ENCODE data around the gene PUM2. TPM values are rescaled to one million over a fixed set of nuclear protein-coding genes. Genes with fewer than 3 reads are reported as not detected.
"Not testable (repeated sequence)": the region's sequence is repeated elsewhere in the genome, so short reads cannot be mapped to it uniquely, and the experiment has no call there.

The PUM2 gene
- total RNA-seq, 4 donors from 2014 or later = 26.0 to 36.4 (median 29.6) TPM

DNA sequence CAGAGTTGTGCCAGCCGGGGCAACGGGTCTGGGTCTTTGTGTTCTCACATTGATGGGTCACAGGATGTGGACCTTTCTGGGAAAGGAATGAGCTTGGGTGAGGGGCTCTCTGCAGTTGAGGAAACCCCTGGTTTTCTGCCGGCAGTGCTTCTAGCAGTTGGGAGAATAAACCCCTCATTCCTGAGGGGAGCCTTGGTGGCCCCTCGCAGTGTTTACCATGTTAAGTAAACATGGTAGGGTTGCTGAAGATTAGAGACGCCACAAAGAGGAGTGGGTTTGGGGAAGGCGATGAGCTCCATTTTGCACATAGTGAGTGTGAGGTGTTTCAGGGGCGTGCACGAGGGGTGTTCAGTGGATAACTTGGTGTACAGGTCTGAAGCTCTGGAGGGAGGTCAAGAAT is 27.7 kb upstream of the PUM2 start:
- DNase-seq (no peak), ATAC-seq (no peak)
- Histone ChIP-seq H3K36me3 (no peaks in the 10 kb centered on the region), H3K9me3 (no peaks in the 10 kb centered on the region), H3K4me1 (peaks cover 0 to 3% of the 10 kb centered on the region in 2 donors), H3K27me3 (no peaks in the 10 kb centered on the region), H3K27ac (no peak overlapping the region), H3K4me3 (no peak overlapping the region)
- in situ Hi-C loops (cut with MboI; ENCODE audit: low sequenced_read_pairs in 4 of 4) (no loop called here), intact Hi-C loops (cut with DNase I; ENCODE audit: low total_unique reads) (loop anchor here (2.0 kb wide), 1 partner anchor 44 kb away; no protein-coding TSS in a partner anchor)
- no peak for TF ChIP-seq POLR2A (IDR thresholded peaks at IDR 0.05)
- TF ChIP-seq, protein P1, sequence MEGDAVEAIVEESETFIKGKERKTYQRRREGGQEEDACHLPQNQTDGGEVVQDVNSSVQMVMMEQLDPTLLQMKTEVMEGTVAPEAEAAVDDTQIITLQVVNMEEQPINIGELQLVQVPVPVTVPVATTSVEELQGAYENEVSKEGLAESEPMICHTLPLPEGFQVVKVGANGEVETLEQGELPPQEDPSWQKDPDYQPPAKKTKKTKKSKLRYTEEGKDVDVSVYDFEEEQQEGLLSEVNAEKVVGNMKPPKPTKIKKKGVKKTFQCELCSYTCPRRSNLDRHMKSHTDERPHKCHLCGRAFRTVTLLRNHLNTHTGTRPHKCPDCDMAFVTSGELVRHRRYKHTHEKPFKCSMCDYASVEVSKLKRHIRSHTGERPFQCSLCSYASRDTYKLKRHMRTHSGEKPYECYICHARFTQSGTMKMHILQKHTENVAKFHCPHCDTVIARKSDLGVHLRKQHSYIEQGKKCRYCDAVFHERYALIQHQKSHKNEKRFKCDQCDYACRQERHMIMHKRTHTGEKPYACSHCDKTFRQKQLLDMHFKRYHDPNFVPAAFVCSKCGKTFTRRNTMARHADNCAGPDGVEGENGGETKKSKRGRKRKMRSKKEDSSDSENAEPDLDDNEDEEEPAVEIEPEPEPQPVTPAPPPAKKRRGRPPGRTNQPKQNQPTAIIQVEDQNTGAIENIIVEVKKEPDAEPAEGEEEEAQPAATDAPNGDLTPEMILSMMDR (IDR thresholded peaks at IDR 0.05 in 4 of 5, conservative IDR thresholded peaks at IDR 0.05 in 1 of 5) = no peak

DNA sequence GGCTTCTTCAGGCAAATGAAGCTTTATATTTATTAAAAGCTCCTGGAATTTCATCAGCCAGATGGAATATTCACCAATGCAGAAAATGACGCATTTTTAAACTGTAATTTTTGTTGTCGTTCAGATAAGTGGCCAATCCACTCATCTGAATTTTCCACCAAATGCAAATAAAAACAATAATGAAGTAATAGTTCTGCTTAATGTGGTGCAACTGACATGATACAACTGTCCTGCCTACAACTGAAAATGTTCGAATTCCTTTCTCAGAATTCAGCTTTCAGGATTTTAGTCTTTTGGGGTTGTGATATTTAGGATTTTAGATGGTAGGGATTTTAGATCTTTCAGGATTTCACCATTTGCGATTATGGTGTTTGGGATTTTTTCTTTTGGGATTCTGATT is 27.1 kb upstream of the PUM2 start:
- Histone ChIP-seq H3K27me3 (no peaks in the 10 kb centered on the region), H3K4me3 (no peak overlapping the region), H3K9me3 (no peaks in the 10 kb centered on the region), H3K36me3 (no peaks in the 10 kb centered on the region), H3K4me1 (peaks cover 0 to 3% of the 10 kb centered on the region in 2 donors), H3K27ac (no peak overlapping the region)
- TF ChIP-seq, protein P1 (IDR thresholded peaks at IDR 0.05 in 4 of 5, conservative IDR thresholded peaks at IDR 0.05 in 1 of 5) = no peak
- no peak for TF ChIP-seq POLR2A (IDR thresholded peaks at IDR 0.05)
- intact Hi-C loops (cut with DNase I; ENCODE audit: low total_unique reads) = loop anchor here (2.0 kb wide), 1 partner anchor 45 kb away; no protein-coding TSS in a partner anchor
- DNase-seq (no peak), ATAC-seq (no peak)
- in situ Hi-C loops (cut with MboI; ENCODE audit: low sequenced_read_pairs in 4 of 4) = no loop called here

GRCh38 chr2:20374982-20375381 is 24.3 kb upstream of the PUM2 start:
- H3K4me1 ChIP-seq; H3K27me3 ChIP-seq; H3K36me3 ChIP-seq; H3K9me3 ChIP-seq; H3K4me3 ChIP-seq; ATAC-seq; intact Hi-C loops (cut with DNase I; ENCODE audit: low total_unique reads); H3K27ac ChIP-seq; DNase-seq: not testable (repeated sequence)
- in situ Hi-C loops (cut with MboI; ENCODE audit: low sequenced_read_pairs in 4 of 4) = loop anchor here in 1 of 4 donors (25.0 kb wide), 1 partner anchor 587 kb away; no protein-coding TSS in a partner anchor

DNA sequence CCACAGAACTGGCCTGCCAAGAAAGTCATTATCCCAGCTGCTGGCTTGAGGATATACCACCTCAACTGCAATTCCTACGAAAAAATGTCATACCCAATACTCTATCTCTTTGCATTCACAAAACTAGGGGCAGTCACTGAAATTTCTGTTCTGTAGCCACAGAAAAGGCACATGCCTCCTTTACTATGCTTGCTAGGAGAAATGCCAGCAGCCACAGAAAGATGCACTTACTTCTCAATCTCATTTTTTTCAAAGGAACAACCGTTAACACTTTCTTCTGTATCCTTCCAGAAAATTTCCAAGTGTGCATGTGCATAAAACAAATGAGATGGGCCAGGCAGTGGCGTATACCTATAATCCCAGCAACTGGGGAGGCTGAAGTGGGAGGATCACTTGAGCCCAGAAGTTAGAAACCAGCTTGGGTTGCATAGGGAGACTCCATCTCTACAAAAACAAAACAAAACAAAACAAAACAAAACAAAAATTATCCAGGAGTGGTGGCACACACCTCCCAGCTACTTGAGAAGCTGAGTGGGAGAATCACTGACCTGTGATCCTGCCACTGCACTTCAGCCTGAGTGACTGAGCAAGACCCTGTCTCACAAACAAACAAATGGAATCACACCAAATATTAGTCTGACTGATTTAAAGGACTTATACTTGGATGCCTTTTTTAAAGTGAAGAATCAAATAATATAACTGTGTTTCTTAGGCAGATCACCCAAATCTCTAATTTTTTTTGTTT is 22.4 kb upstream of the PUM2 start:
- intact Hi-C loops (cut with DNase I; ENCODE audit: low total_unique reads) = no loop called here
- no peaks in the 10 kb centered on the region for H3K4me1 ChIP-seq
- H3K9me3 ChIP-seq = no peaks in the 10 kb centered on the region
- in situ Hi-C loops (cut with MboI; ENCODE audit: low sequenced_read_pairs in 4 of 4) = loop anchor here in 1 of 4 donors (25.0 kb wide), 1 partner anchor 589 kb away; no protein-coding TSS in a partner anchor
- H3K4me3 ChIP-seq = no peak overlapping the region
- TF ChIP-seq, protein P1 (IDR thresholded peaks at IDR 0.05 in 4 of 5, conservative IDR thresholded peaks at IDR 0.05 in 1 of 5) = no peak
- TF ChIP-seq POLR2A (IDR thresholded peaks at IDR 0.05) = no peak
- no peak for DNase-seq
- no peak overlapping the region for H3K27ac ChIP-seq
- H3K36me3 ChIP-seq = no peaks in the 10 kb centered on the region
- peaks cover 0 to 4% (median 0%) of the 10 kb centered on the region in 3 donors for H3K27me3 ChIP-seq
- no peak for ATAC-seq

GRCh38 chr2:20371323-20372025 is 20.8 kb upstream of the PUM2 start:
- no peak for DNase-seq
- TF ChIP-seq POLR2A (IDR thresholded peaks at IDR 0.05) = no peak
- TF ChIP-seq, protein P1 (IDR thresholded peaks at IDR 0.05 in 4 of 5, conservative IDR thresholded peaks at IDR 0.05 in 1 of 5) = no peak

More at GRCh38 chr2:20371323-20372025, 20.8 kb upstream of the PUM2 start:
- Histone ChIP-seq H3K4me3 (no peak overlapping the region), H3K27me3 (peaks cover 0 to 4% (median 0%) of the 10 kb centered on the region in 3 donors), H3K36me3 (no peaks in the 10 kb centered on the region), H3K4me1 (no peaks in the 10 kb centered on the region), H3K9me3 (no peaks in the 10 kb centered on the region), H3K27ac (no peak overlapping the region)
- ATAC-seq = no peak
- intact Hi-C loops (cut with DNase I; ENCODE audit: low total_unique reads) (no loop called here), in situ Hi-C loops (cut with MboI; ENCODE audit: low sequenced_read_pairs in 4 of 4) (loop anchor here in 1 of 4 donors (25.0 kb wide), 1 partner anchor 591 kb away; no protein-coding TSS in a partner anchor)

Data from gastrocnemius medialis (tissue), 4 donors.